Endothelial cell of umbilical vein (primary cell): ENCODE results near the gene FNDC8. TPM values are rescaled to one million over a fixed set of nuclear protein-coding genes. Genes with fewer than 3 reads are reported as not detected.

Experiments
- BruUV-seq: library from RNA; stranded (reverse); fragments of 400-500 nt; replicated peaks from 2 replicates; lab custom pipeline; 2021; lab: Mats Ljungman, UMichigan
- CTCF ChIA-PET: fragments of 300-600, 350-600 bp; sonication (Branson Sonifier 250); formaldehyde crosslinking; loops from one replicate; lab custom pipeline; 2021; ENCODE audit warnings: antibody characterized with exemption, inconsistent platforms; lab: Charles Lee
- POLR2A ChIA-PET: fragments of 300-600, 350-600 bp; sonication (Branson Sonifier 250); formaldehyde crosslinking; loops from one replicate; lab custom pipeline; 2021; ENCODE audit warnings: antibody characterized with exemption, inconsistent platforms; lab: Charles Lee
- DNase-seq: peaks from one replicate; pipeline ENCODE4 v3.0.0-alpha.2; 2011; ENCODE audit warnings: low read depth, low spot score
- FAIRE-seq: peaks from 2 replicates; lab custom pipeline; 2011; peaks lifted over from hg19 to GRCh38; lab: Jason Lieb, UNC
- H2AFZ ChIP-seq: 2 replicates; pipeline ENCODE4 v1.6.0; 2012; ENCODE audit warnings: low read depth, low read length, control low read depth, inconsistent platforms
- H3K27ac ChIP-seq: 2 replicates; pipeline ENCODE4 v1.5.1; 2011; ENCODE audit warnings: low read depth, mild to moderate bottlenecking, control low read depth, low read length, moderate library complexity; ENCODE audit not compliant: insufficient read depth
- H3K27me3 ChIP-seq, 2 experiments: 2 replicates each; pipeline versions ENCODE4 v1.6.0 to v1.6.1; 2011; ENCODE audit warnings: low read length in 2 of 2, mixed read lengths in 1 of 2; ENCODE audit not compliant: control insufficient read depth in 2 of 2, insufficient read depth in 2 of 2
- H3K36me3 ChIP-seq, 2 experiments: 2 replicates in 1 of 2; 3 replicates in 1 of 2; pipeline ENCODE4 v1.5.1; 2011; ENCODE audit warnings: low read length in 2 of 2, mild to moderate bottlenecking in 1 of 2, moderate library complexity in 1 of 2; ENCODE audit not compliant: control insufficient read depth in 2 of 2, insufficient read depth in 2 of 2; ENCODE audit errors: extremely low read depth in 1 of 2
- H3K4me1 ChIP-seq: 3 replicates; pipeline ENCODE4 v1.5.1; 2011; ENCODE audit warnings: mild to moderate bottlenecking, low read length; ENCODE audit not compliant: control insufficient read depth, insufficient read depth; ENCODE audit errors: extremely low read depth
- H3K4me2 ChIP-seq: 2 replicates; pipeline ENCODE4 v1.6.1; 2011; ENCODE audit warnings: low read length, control low read depth, mixed read lengths; ENCODE audit not compliant: insufficient read depth
- H3K4me3 ChIP-seq, 3 experiments: fragments of 200-600 bp in 1 of 3; sonication (generic), shearing (Covaris generic) in 1 of 3; replicated peaks in 1 of 3; 2 replicates each; pipeline ENCODE4 v1.5.1; 2011 to 2016; ENCODE audit warnings: control low read depth in 3 of 3, low read length in 3 of 3, mild to moderate bottlenecking in 2 of 3, inconsistent platforms in 1 of 3, low read depth in 1 of 3, moderate library complexity in 1 of 3; ENCODE audit not compliant: insufficient read depth in 1 of 3
- H3K79me2 ChIP-seq: 2 replicates; pipeline ENCODE4 v1.6.0; 2012; ENCODE audit warnings: low read length, inconsistent platforms; ENCODE audit not compliant: control insufficient read depth, insufficient read depth
- H3K9ac ChIP-seq: replicated peaks from 2 replicates; pipeline ENCODE3; 2011; ENCODE audit warnings: low read length, control low read depth; ENCODE audit not compliant: insufficient read depth; ENCODE audit errors: extremely low read depth
- H3K9me1 ChIP-seq: replicated peaks from 3 replicates; pipeline ENCODE4 v1.6.0; 2011; ENCODE audit warnings: mild to moderate bottlenecking, low read length; ENCODE audit not compliant: control insufficient read depth, insufficient read depth; ENCODE audit errors: extremely low read depth
- H3K9me3 ChIP-seq: replicated peaks from 2 replicates; pipeline ENCODE4 v1.5.1; 2012; ENCODE audit warnings: low read length, inconsistent platforms; ENCODE audit not compliant: control insufficient read depth, insufficient read depth
- H4K20me1 ChIP-seq: replicated peaks from 2 replicates; pipeline ENCODE3; 2011; ENCODE audit warnings: mild to moderate bottlenecking, low read length; ENCODE audit not compliant: control insufficient read depth, insufficient read depth; ENCODE audit errors: extremely low read depth
- EZH2 ChIP-seq: IDR thresholded peaks from 2 replicates; pipeline ENCODE4 v1.6.1; 2012; ENCODE audit warnings: borderline replicate concordance, low read depth, mild to moderate bottlenecking, moderate library complexity, low read length, inconsistent platforms; ENCODE audit not compliant: severe bottlenecking
- FOS ChIP-seq: IDR thresholded peaks from 2 replicates; pipeline ENCODE4 v1.6.1; 2011; ENCODE audit warnings: mild to moderate bottlenecking, low read length, moderate library complexity, borderline replicate concordance; ENCODE audit not compliant: insufficient read depth
- GATA2 ChIP-seq: IDR thresholded peaks from 2 replicates; pipeline ENCODE4 v1.7.0; 2011; ENCODE audit warnings: low read depth, mild to moderate bottlenecking, moderate library complexity, mixed read lengths, low read length; ENCODE audit not compliant: insufficient read length, insufficient read depth
- JUN ChIP-seq: IDR thresholded peaks from 2 replicates; pipeline ENCODE4 v1.6.1; 2011; ENCODE audit warnings: borderline replicate concordance, low read depth; ENCODE audit not compliant: insufficient read length, insufficient read depth
- MYC ChIP-seq: IDR thresholded peaks from one replicate; pipeline ENCODE4 v1.6.1; 2011; ENCODE audit warnings: mild to moderate bottlenecking, low read depth, low read length
- POLR2A ChIP-seq: IDR thresholded peaks from 2 replicates; pipeline ENCODE4 v1.6.1; 2012; ENCODE audit warnings: low read depth, mild to moderate bottlenecking, control low read depth, low read length
- POLR2AphosphoS5 ChIP-seq: IDR thresholded peaks from 2 replicates; pipeline ENCODE4 v1.6.1; 2012; ENCODE audit warnings: low read depth, mild to moderate bottlenecking, control low read depth, low read length, moderate library complexity; ENCODE audit not compliant: insufficient read depth
- dilution Hi-C: fragments of 300-500 bp; cut with MboI; formaldehyde crosslinking; loops from one replicate; pipeline ENCODE4 v1.15.0; 2019; ENCODE audit warnings: low sequenced_read_pairs; ENCODE audit not compliant: extremely low pct_ligation_motif_present
- intact Hi-C: fragments of 100-400 bp; cut with micrococcal nuclease; formaldehyde crosslinking; loops from one replicate; pipeline ENCODE4 v1.10.0; 2022
- polyA plus RNA-seq, 4 experiments: library from polyadenylated mRNA; depleted of rRNA in 3 of 4; stranded (reverse) in 3 of 4; unstranded in 1 of 4; fragments of >200 nt; gene quantifications; 2 replicates each; pipeline versions ENCODE4 v1.2.1 to v1.2.3, GENCODE V29; 2011 to 2012; ENCODE audit warnings: missing spikeins in 1 of 4
- total RNA-seq: library from RNA; stranded (reverse); gene quantifications from 2 replicates; pipeline ENCODE4 v1.2.3, GENCODE V29; 2021
- TF ChIP-seq, protein P1 (sequence below): IDR thresholded peaks from 2 replicates; pipeline ENCODE4 v1.6.1; 2011; ENCODE audit not compliant: insufficient read depth, insufficient read length
- TF ChIP-seq, protein P2 (sequence below), 2 donors: IDR thresholded peaks; 1 replicate in 1 of 2; 2 replicates in 1 of 2; pipeline ENCODE4 v1.5.1; 2011; ENCODE audit warnings: low read length in 2 of 2, mild to moderate bottlenecking in 2 of 2, moderate library complexity in 2 of 2, control low read depth in 1 of 2, inconsistent platforms in 1 of 2, low read depth in 1 of 2; ENCODE audit not compliant: insufficient read depth in 1 of 2; ENCODE audit errors: extremely low read depth in 1 of 2

FNDC8 gene
- total and polyA plus RNA-seq, 2 donors (not counting 3 experiments of a cell fraction or from before 2014, with no cell fraction given): not detected

DNA sequence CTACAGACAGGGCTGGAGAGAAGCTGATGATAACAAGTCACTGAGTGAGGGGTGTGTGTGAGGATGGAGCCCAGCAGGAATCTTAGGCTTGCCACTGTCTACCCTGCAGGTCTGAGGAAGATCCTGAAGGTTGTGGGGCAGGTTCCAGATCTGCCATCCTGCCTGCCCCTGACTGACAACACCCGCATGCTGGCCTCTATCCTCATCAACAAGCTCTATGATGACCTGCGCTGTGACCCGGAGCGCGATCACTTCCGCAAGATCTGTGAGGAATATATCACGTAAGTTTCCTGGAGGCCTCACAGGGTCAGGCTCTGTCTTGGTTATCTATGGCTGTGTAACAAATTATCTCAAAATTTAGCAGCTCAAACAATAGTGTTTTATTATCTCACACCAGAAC, 42.5 kb downstream of the FNDC8 start:
- no peak overlapping the region for H3K4me2 ChIP-seq
- TF ChIP-seq, protein P1, sequence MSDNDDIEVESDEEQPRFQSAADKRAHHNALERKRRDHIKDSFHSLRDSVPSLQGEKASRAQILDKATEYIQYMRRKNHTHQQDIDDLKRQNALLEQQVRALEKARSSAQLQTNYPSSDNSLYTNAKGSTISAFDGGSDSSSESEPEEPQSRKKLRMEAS: no peak
- TF ChIP-seq JUN: no peak
- TF ChIP-seq POLR2A: no peak
- TF ChIP-seq POLR2AphosphoS5: no peak
- TF ChIP-seq MYC: no peak
- TF ChIP-seq FOS: no peak
- no peak for TF ChIP-seq EZH2
- TF ChIP-seq, protein P2, sequence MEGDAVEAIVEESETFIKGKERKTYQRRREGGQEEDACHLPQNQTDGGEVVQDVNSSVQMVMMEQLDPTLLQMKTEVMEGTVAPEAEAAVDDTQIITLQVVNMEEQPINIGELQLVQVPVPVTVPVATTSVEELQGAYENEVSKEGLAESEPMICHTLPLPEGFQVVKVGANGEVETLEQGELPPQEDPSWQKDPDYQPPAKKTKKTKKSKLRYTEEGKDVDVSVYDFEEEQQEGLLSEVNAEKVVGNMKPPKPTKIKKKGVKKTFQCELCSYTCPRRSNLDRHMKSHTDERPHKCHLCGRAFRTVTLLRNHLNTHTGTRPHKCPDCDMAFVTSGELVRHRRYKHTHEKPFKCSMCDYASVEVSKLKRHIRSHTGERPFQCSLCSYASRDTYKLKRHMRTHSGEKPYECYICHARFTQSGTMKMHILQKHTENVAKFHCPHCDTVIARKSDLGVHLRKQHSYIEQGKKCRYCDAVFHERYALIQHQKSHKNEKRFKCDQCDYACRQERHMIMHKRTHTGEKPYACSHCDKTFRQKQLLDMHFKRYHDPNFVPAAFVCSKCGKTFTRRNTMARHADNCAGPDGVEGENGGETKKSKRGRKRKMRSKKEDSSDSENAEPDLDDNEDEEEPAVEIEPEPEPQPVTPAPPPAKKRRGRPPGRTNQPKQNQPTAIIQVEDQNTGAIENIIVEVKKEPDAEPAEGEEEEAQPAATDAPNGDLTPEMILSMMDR (IDR thresholded peaks at IDR 0.05; ENCODE audit: extremely low read depth in 1 of 2, insufficient read depth in 1 of 2, low read depth in 1 of 2, low read length in 2 of 2): no peak
- TF ChIP-seq GATA2: no peak
- no peaks in the 10 kb centered on the region for H3K4me1 ChIP-seq
- H3K79me2 ChIP-seq: no peaks in the 10 kb centered on the region
- H4K20me1 ChIP-seq: no peaks in the 10 kb centered on the region
- H2AFZ ChIP-seq: no peak overlapping the region
- H3K27ac ChIP-seq: no peak overlapping the region
- intact Hi-C loops: no loop called here
- H3K36me3 ChIP-seq: no peaks in the 10 kb centered on the region
- H3K27me3 ChIP-seq: peaks cover 2 to 7% of the 10 kb centered on the region in 2 experiments
- H3K9me1 ChIP-seq: no peaks in the 10 kb centered on the region
- H3K9me3 ChIP-seq: no peaks in the 10 kb centered on the region
- dilution Hi-C loops: no loop called here
- H3K4me3 ChIP-seq: no peak overlapping the region
- BruUV-seq: no TSS peak
- FAIRE-seq (no peak), DNase-seq (no peak)
- POLR2A ChIA-PET: no interaction called here
- CTCF ChIA-PET: interaction anchor here (3.9 kb wide), 1 partner anchor 376 kb away, joined by 15 read pairs; no protein-coding TSS in a partner anchor
- H3K9ac ChIP-seq: no peak overlapping the region
